Measurements from ENCODE around the gene ERGIC2. TPM values are rescaled to one million over a fixed set of nuclear protein-coding genes. Genes with fewer than 3 reads are reported as not detected.

ERGIC2 gene
- total RNA-seq, 4 donors from 2014 or later = 43.0 to 99.6 (median 50.2) TPM

GRCh38 chr12:29427964-29428363, 47.0 kb upstream of the ERGIC2 start:
- ATAC-seq = no peak
- Histone ChIP-seq H3K36me3 (no peaks in the 10 kb centered on the region), H3K27me3 (no peaks in the 10 kb centered on the region), H3K9me3 (no peaks in the 10 kb centered on the region), H3K4me1 (no peaks in the 10 kb centered on the region), H3K4me3 (no peak overlapping the region), H3K27ac (no peak overlapping the region)
- intact Hi-C loops (cut with DNase I; ENCODE audit: low total_unique reads) (no loop called here), in situ Hi-C loops (cut with MboI; ENCODE audit: low sequenced_read_pairs in 4 of 4) (no loop called here)
- no peak for DNase-seq
- TF ChIP-seq POLR2A (IDR thresholded peaks at IDR 0.05) = no peak
- no peak for TF ChIP-seq CTCF (IDR thresholded peaks at IDR 0.05 in 4 of 5, conservative IDR thresholded peaks at IDR 0.05 in 1 of 5)

GRCh38 chr12:29426498-29426897, 45.5 kb upstream of the ERGIC2 start:
- DNase-seq (no peak), ATAC-seq (no peak)
- Histone ChIP-seq H3K9me3 (no peaks in the 10 kb centered on the region), H3K36me3 (no peaks in the 10 kb centered on the region), H3K4me1 (no peaks in the 10 kb centered on the region), H3K27ac (no peak overlapping the region), H3K4me3 (no peak overlapping the region), H3K27me3 (no peaks in the 10 kb centered on the region)
- intact Hi-C loops (cut with DNase I; ENCODE audit: low total_unique reads) (no loop called here), in situ Hi-C loops (cut with MboI; ENCODE audit: low sequenced_read_pairs in 4 of 4) (no loop called here)
- TF ChIP-seq CTCF (IDR thresholded peaks at IDR 0.05 in 4 of 5, conservative IDR thresholded peaks at IDR 0.05 in 1 of 5) (no peak), POLR2A (IDR thresholded peaks at IDR 0.05) (no peak)

- no peaks in the 10 kb centered on the region for H3K4me1 ChIP-seq
- H3K36me3 ChIP-seq = no peaks in the 10 kb centered on the region
- no peak for DNase-seq
- TF ChIP-seq CTCF (IDR thresholded peaks at IDR 0.05 in 4 of 5, conservative IDR thresholded peaks at IDR 0.05 in 1 of 5) = no peak
- no peak for TF ChIP-seq POLR2A (IDR thresholded peaks at IDR 0.05)
- ATAC-seq = no peak
- H3K9me3 ChIP-seq = no peaks in the 10 kb centered on the region
- H3K27ac ChIP-seq = no peak overlapping the region
- H3K4me3 ChIP-seq = no peak overlapping the region
- in situ Hi-C loops (cut with MboI; ENCODE audit: low sequenced_read_pairs in 4 of 4) = no loop called here
- H3K27me3 ChIP-seq = no peaks in the 10 kb centered on the region
- intact Hi-C loops (cut with DNase I; ENCODE audit: low total_unique reads) = no loop called here
These were observed 44.8 kb upstream of the ERGIC2 start for GRCh38 chr12:29425722-29426121.

GRCh38 chr12:29416748-29417147, 35.8 kb upstream of the ERGIC2 start:
- Histone ChIP-seq H3K4me1 (no peaks in the 10 kb centered on the region), H3K27ac (no peak overlapping the region), H3K4me3 (no peak overlapping the region), H3K27me3 (no peaks in the 10 kb centered on the region), H3K36me3 (no peaks in the 10 kb centered on the region), H3K9me3 (no peaks in the 10 kb centered on the region)
- intact Hi-C loops (cut with DNase I; ENCODE audit: low total_unique reads) = no loop called here
- ATAC-seq (no peak), DNase-seq (no peak)
- in situ Hi-C loops (cut with MboI; ENCODE audit: low sequenced_read_pairs in 4 of 4) = no loop called here
- TF ChIP-seq CTCF (IDR thresholded peaks at IDR 0.05 in 4 of 5, conservative IDR thresholded peaks at IDR 0.05 in 1 of 5) (no peak), POLR2A (IDR thresholded peaks at IDR 0.05) (no peak)

- in situ Hi-C loops (cut with MboI; ENCODE audit: low sequenced_read_pairs in 4 of 4) = no loop called here
- Histone ChIP-seq H3K27ac (no peak overlapping the region), H3K4me3 (no peak overlapping the region), H3K9me3 (no peaks in the 10 kb centered on the region), H3K36me3 (no peaks in the 10 kb centered on the region), H3K27me3 (no peaks in the 10 kb centered on the region), H3K4me1 (no peaks in the 10 kb centered on the region)
- intact Hi-C loops (cut with DNase I; ENCODE audit: low total_unique reads) = no loop called here
- TF ChIP-seq CTCF (IDR thresholded peaks at IDR 0.05 in 4 of 5, conservative IDR thresholded peaks at IDR 0.05 in 1 of 5) = no peak
- no peak for TF ChIP-seq POLR2A (IDR thresholded peaks at IDR 0.05)
- ATAC-seq (no peak), DNase-seq (no peak)
These were observed 34.1 kb upstream of the ERGIC2 start for GRCh38 chr12:29415111-29415510.

Data from gastrocnemius medialis (tissue), 4 donors.